H1 (cell line): ENCODE measurements around the gene SLC6A7. TPM values are rescaled to one million over a fixed set of nuclear protein-coding genes. Genes with fewer than 3 reads are reported as not detected.
A peak's percentile ranks its signal among the peaks of the same experiment; 100 is the strongest.

Experiments used
- CTCF ChIA-PET: fragments of 300-600 bp; sonication (Branson Sonifier 250); formaldehyde crosslinking; loops from one replicate; lab custom pipeline; 2021; ENCODE audit not compliant: partially characterized antibody; lab: Charles Lee
- POLR2A ChIA-PET: fragments of 300-600 bp; sonication (Branson Sonifier 250); formaldehyde crosslinking; loops from one replicate; lab custom pipeline; 2021; ENCODE audit warnings: inconsistent platforms; ENCODE audit not compliant: partially characterized antibody; lab: Charles Lee
- DNase-seq, 2 experiments: peaks; one replicate each; pipeline versions ENCODE4 v3.0.0 to v3.0.0-alpha.2; 2010 to 2022; ENCODE audit warnings: low spot score in 2 of 2, low read depth in 1 of 2, mixed read lengths in 1 of 2
- FAIRE-seq: peaks from 2 replicates; lab custom pipeline; 2011; peaks lifted over from hg19 to GRCh38; lab: Jason Lieb, UNC
- H2AFZ ChIP-seq: 2 replicates; pipeline ENCODE4 v1.8.1; 2012; ENCODE audit warnings: low read length, inconsistent platforms
- H2AK5ac ChIP-seq: 2 replicates; pipeline ENCODE4 v1.6.1; 2013; ENCODE audit warnings: low read depth, low read length
- H2BK120ac ChIP-seq: replicated peaks from 2 replicates; pipeline ENCODE3; 2013; ENCODE audit warnings: low read depth, low read length, inconsistent platforms
- H2BK12ac ChIP-seq: 2 replicates; pipeline ENCODE4 v1.6.1; 2013; ENCODE audit warnings: low read depth, low read length
- H2BK15ac ChIP-seq: 2 replicates; pipeline ENCODE4 v1.6.1; 2013; ENCODE audit warnings: low read length
- H2BK20ac ChIP-seq: 2 replicates; pipeline ENCODE4 v1.6.1; 2013; ENCODE audit warnings: low read length
- H2BK5ac ChIP-seq: 2 replicates; pipeline ENCODE4 v1.6.1; 2013; ENCODE audit warnings: low read depth, low read length
- H3K14ac ChIP-seq: 2 replicates; pipeline ENCODE4 v1.6.1; 2013; ENCODE audit warnings: inconsistent platforms; ENCODE audit not compliant: insufficient read length
- H3K18ac ChIP-seq: 2 replicates; pipeline ENCODE4 v1.6.1; 2013; ENCODE audit warnings: low read length; ENCODE audit errors: extremely low read depth
- H3K23ac ChIP-seq: 2 replicates; pipeline ENCODE4 v1.6.1; 2013; ENCODE audit warnings: inconsistent platforms; ENCODE audit not compliant: insufficient read length
- H3K23me2 ChIP-seq: 2 replicates; pipeline ENCODE4 v1.6.1; 2013; ENCODE audit warnings: low read depth, low read length
- H3K27ac ChIP-seq: 2 replicates; pipeline ENCODE4 v1.6.1; 2011; ENCODE audit warnings: low read depth, low read length, inconsistent platforms
- H3K27me3 ChIP-seq, 4 experiments: replicated peaks in 1 of 4; 1 replicate in 1 of 4; 2 replicates in 3 of 4; pipeline versions ENCODE4 v1.6.1 to v1.8.1; 2011 to 2013; ENCODE audit warnings: low read length in 3 of 4, mild to moderate bottlenecking in 3 of 4, inconsistent platforms in 2 of 4, mixed read lengths in 2 of 4, moderate library complexity in 1 of 4; ENCODE audit not compliant: control insufficient read depth in 3 of 4, insufficient read depth in 3 of 4; ENCODE audit errors: extremely low read depth in 1 of 4
- H3K36me3 ChIP-seq, 4 experiments: 2 replicates each; pipeline versions ENCODE4 v1.6.1 to v1.8.1; 2011 to 2013; ENCODE audit warnings: mild to moderate bottlenecking in 4 of 4, low read length in 3 of 4, moderate library complexity in 2 of 4, control low read depth in 1 of 4, inconsistent platforms in 1 of 4; ENCODE audit not compliant: insufficient read depth in 4 of 4, control insufficient read depth in 2 of 4
- H3K4ac ChIP-seq: replicated peaks from 2 replicates; pipeline ENCODE3; 2013; ENCODE audit warnings: low read length, low read depth, mixed read lengths, inconsistent platforms; ENCODE audit not compliant: insufficient read length
- H3K4me1 ChIP-seq, 4 experiments: replicated peaks in 1 of 4; 1 replicate in 1 of 4; 2 replicates in 3 of 4; pipeline versions ENCODE4 v1.6.1 to v1.8.1; 2011 to 2013; ENCODE audit warnings: low read length in 3 of 4, inconsistent platforms in 2 of 4, mixed read lengths in 1 of 4; ENCODE audit not compliant: insufficient read depth in 4 of 4, control insufficient read depth in 3 of 4
- H3K4me2 ChIP-seq, 2 experiments: 2 replicates each; pipeline versions ENCODE4 v1.6.1 to v1.8.1; 2011 to 2013; ENCODE audit warnings: low read depth in 2 of 2, low read length in 2 of 2, control low read depth in 1 of 2, inconsistent platforms in 1 of 2, mild to moderate bottlenecking in 1 of 2; ENCODE audit not compliant: insufficient read depth in 1 of 2
- H3K4me3 ChIP-seq, 4 experiments: fragments of 200-600, 300-600 bp in 1 of 4; sonication (generic), shearing (Covaris generic), sonication (Bioruptor Twin) in 1 of 4; 2 replicates each; pipeline versions ENCODE4 v1.5.1 to v1.8.1; 2011 to 2016; ENCODE audit warnings: low read length in 4 of 4, low read depth in 3 of 4, control low read depth in 2 of 4, inconsistent platforms in 2 of 4, mild to moderate bottlenecking in 2 of 4, mixed read lengths in 1 of 4, moderate library complexity in 1 of 4; ENCODE audit not compliant: insufficient read depth in 2 of 4; ENCODE audit errors: extremely low read depth in 1 of 4
- H3K56ac ChIP-seq: replicated peaks from 2 replicates; pipeline ENCODE3; 2013; ENCODE audit warnings: low read depth, mild to moderate bottlenecking, mixed read lengths, low read length, inconsistent platforms; ENCODE audit not compliant: insufficient read length
- H3K79me1 ChIP-seq: 2 replicates; pipeline ENCODE4 v1.6.1; 2013; ENCODE audit warnings: low read depth, low read length, control low read depth
- H3K79me2 ChIP-seq, 2 experiments: 2 replicates each; pipeline versions ENCODE4 v1.6.1 to v1.8.1; 2012 to 2013; ENCODE audit warnings: low read length in 2 of 2, mild to moderate bottlenecking in 2 of 2, inconsistent platforms in 1 of 2; ENCODE audit not compliant: insufficient read depth in 2 of 2, control insufficient read depth in 1 of 2
- H3K9ac ChIP-seq, 4 experiments: replicated peaks in 1 of 4; 1 replicate in 1 of 4; 2 replicates in 3 of 4; pipeline versions ENCODE4 v1.6.1 to v1.8.1; 2011 to 2013; ENCODE audit warnings: low read depth in 3 of 4, low read length in 3 of 4, control low read depth in 2 of 4, mild to moderate bottlenecking in 2 of 4, moderate library complexity in 2 of 4, inconsistent platforms in 1 of 4; ENCODE audit errors: extremely low read depth in 1 of 4
- H3K9me3 ChIP-seq, 2 experiments: 2 replicates each; pipeline versions ENCODE4 v1.6.1 to v1.8.1; 2012 to 2013; ENCODE audit warnings: mild to moderate bottlenecking in 2 of 2, moderate library complexity in 2 of 2, control low read depth in 1 of 2, inconsistent platforms in 1 of 2, low read depth in 1 of 2, low read length in 1 of 2, mixed read lengths in 1 of 2; ENCODE audit not compliant: insufficient read depth in 2 of 2
- H4K20me1 ChIP-seq, 2 experiments: replicated peaks in 1 of 2; 2 replicates each; pipeline versions ENCODE3 to v1.8.1; 2011 to 2013; ENCODE audit warnings: inconsistent platforms in 2 of 2, low read length in 2 of 2, mild to moderate bottlenecking in 1 of 2; ENCODE audit not compliant: insufficient read depth in 2 of 2, control insufficient read depth in 1 of 2
- H4K5ac ChIP-seq: 2 replicates; pipeline ENCODE4 v1.6.1; 2013; ENCODE audit warnings: low read length, low read depth, mixed read lengths, inconsistent platforms; ENCODE audit not compliant: insufficient read length
- H4K8ac ChIP-seq: 2 replicates; pipeline ENCODE4 v1.8.0; 2013; ENCODE audit warnings: mild to moderate bottlenecking, moderate library complexity, low read length, inconsistent platforms; ENCODE audit not compliant: insufficient read depth; ENCODE audit errors: extremely low read depth
- H4K91ac ChIP-seq: replicated peaks from 2 replicates; pipeline ENCODE3; 2013; ENCODE audit warnings: low read length, mixed read lengths, inconsistent platforms; ENCODE audit not compliant: insufficient read length
- WGBS, 2 experiments: shearing (Covaris generic) in 1 of 2; methylation state at CpG; one replicate each; pipeline versions ENCODE4 v1.1.6 to v1.1.7; 2013 to 2015; ENCODE audit warnings: low lambda C conversion rate in 2 of 2, mixed read lengths in 2 of 2, inconsistent platforms in 1 of 2, low coverage in 1 of 2, missing lambda C conversion rate in 1 of 2; ENCODE audit not compliant: insufficient replicate concordance in 2 of 2, insufficient coverage in 1 of 2, insufficient read length in 1 of 2; ENCODE audit errors: extremely low coverage in 1 of 2, missing lambda C conversion rate in 1 of 2; 5-methylcytosine and 5-hydroxymethylcytosine counted together
- polyA plus RNA-seq, 7 experiments: library from polyadenylated mRNA; depleted of rRNA in 3 of 7; stranded (reverse) in 5 of 7; unstranded in 2 of 7; fragments of >200 nt in 5 of 7; fragments of 200-250 nt in 2 of 7; gene quantifications; 1 replicate in 5 of 7; 2 replicates in 1 of 7; 4 replicates in 1 of 7; pipeline versions ENCODE4 v1.2.1 to v1.2.3, GENCODE V29; 2011 to 2013; ENCODE audit warnings: missing spikeins in 2 of 7, mixed read lengths in 2 of 7
- total RNA-seq: library from RNA; stranded (reverse); fragmentation: NEBNext Ultra II Directional; extraction: Animal tissue kit (Norgen Biotek cat#: 25700); gene quantifications from 2 replicates; pipeline ENCODE4 v1.2.1, GENCODE V29; 2021

Gene SLC6A7
- total and polyA plus RNA-seq, 2 of the 8 experiments (the other 6 are each of a cell fraction or from before 2014, with no cell fraction given) = 0.07 to 0.12 TPM

GRCh38 chr5:150164211-150164980 is 25.5 kb upstream of the SLC6A7 start:
- Histone ChIP-seq H3K4me1 (peaks cover 4 to 15% (median 10%) of the 10 kb centered on the region in 4 experiments), H3K9ac (no peak overlapping the region), H3K27ac (no peak overlapping the region)

More at GRCh38 chr5:150164211-150164980, 25.5 kb upstream of the SLC6A7 start:
- H2BK5ac ChIP-seq = no peak overlapping the region
- H4K8ac ChIP-seq = no peak overlapping the region
- no peak overlapping the region for H2BK20ac ChIP-seq
- H2AFZ ChIP-seq = no peak overlapping the region
- H3K9me3 ChIP-seq = no peaks in the 10 kb centered on the region
- no peak overlapping the region for H4K5ac ChIP-seq
- no peak overlapping the region for H2BK12ac ChIP-seq
- no peaks in the 10 kb centered on the region for H3K79me1 ChIP-seq
- no peak overlapping the region for H3K56ac ChIP-seq
- H2BK120ac ChIP-seq = no peak overlapping the region
- no peak overlapping the region for H3K14ac ChIP-seq
- peaks cover 4 to 7% of the 10 kb centered on the region in 2 experiments for H4K20me1 ChIP-seq
- no peak for DNase-seq
- peaks cover 3% of the 10 kb centered on the region; the same call in 1 of the 2 replicates for H3K23me2 ChIP-seq
- no peak overlapping the region for H2BK15ac ChIP-seq
- H4K91ac ChIP-seq = no peak overlapping the region
- H3K79me2 ChIP-seq = no peaks in the 10 kb centered on the region
- H3K36me3 ChIP-seq = no peaks in the 10 kb centered on the region; a peak in 1 of 8 replicates
- H3K4me3 ChIP-seq = no peak overlapping the region
- 72% methylated on average over 6 of the region's 6 CpGs; no CpG with 5 or more reads in 1 of the 2 experiments for WGBS, 2 experiments
- CTCF ChIA-PET = interaction anchor here (0.6 to 15.3 kb wide), 13 partner anchors 11 to 186 kb away, joined by 3 to 372 read pairs (median 5); partner anchors contain the start of gene ARSI
- FAIRE-seq = no peak
- no peak overlapping the region for H3K23ac ChIP-seq
- no peak overlapping the region for H3K4me2 ChIP-seq
- H3K4ac ChIP-seq = no peak overlapping the region
- peaks cover 47 to 59% (median 55%) of the 10 kb centered on the region in 4 experiments for H3K27me3 ChIP-seq
- peak overlapping the region; percentile 43; the same call in 1 of the 2 replicates for H2AK5ac ChIP-seq
- POLR2A ChIA-PET = interaction anchor here (1.6 kb wide), 1 partner anchor 46 kb away, joined by 4 read pairs; no protein-coding TSS in a partner anchor
- no peak overlapping the region for H3K18ac ChIP-seq
